Upper lobe of left lung (tissue), 4 donors: ENCODE data around the gene ARHGAP10.

Source experiments
- EP300 ChIP-seq, 4 donors: sonication (generic); formaldehyde crosslinking; IDR thresholded peaks; one replicate each; pipeline ENCODE4 v1.5.1; 2017; ENCODE audit warnings: antibody characterized with exemption in 4 of 4, control low read depth in 2 of 4
- POLR2A ChIP-seq, 4 donors: fragments of 450-650 bp; IDR thresholded peaks; one replicate each; pipeline ENCODE4 v1.5.1; 2016 to 2017; ENCODE audit warnings: antibody characterized with exemption in 4 of 4, mild to moderate bottlenecking in 2 of 4
- POLR2AphosphoS5 ChIP-seq, 2 donors: sonication (generic); formaldehyde crosslinking; IDR thresholded peaks; one replicate each; pipeline ENCODE4 v1.5.1; 2017; ENCODE audit warnings: antibody characterized with exemption in 2 of 2
- TF ChIP-seq, protein P1 (sequence below), 6 experiments: fragments of 450-650 bp in 4 of 6; fragments of 200-600 bp in 2 of 6; sonication (generic) in 2 of 6; IDR thresholded peaks; one replicate each; pipeline ENCODE4 v1.5.1; 2016 to 2019; ENCODE audit warnings: antibody characterized with exemption in 6 of 6

DNA sequence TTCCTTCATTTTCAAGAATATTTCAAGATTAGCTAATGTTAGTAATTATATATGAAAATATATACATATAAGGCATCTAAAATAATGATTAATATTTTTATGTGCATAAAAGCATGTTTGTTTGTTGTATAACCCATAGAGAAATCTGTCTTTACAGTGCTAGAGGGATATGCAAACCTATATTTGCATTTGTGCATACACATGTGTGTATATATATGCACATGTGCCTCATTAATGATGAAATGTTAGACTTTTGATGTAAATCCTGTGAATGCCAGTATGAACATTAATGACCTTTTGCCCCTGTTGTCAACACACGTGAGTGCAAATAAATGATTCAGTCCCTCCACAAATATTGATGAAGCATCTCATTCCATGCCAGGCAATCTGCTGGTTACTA, 197.9 kb downstream of the ARHGAP10 start:
- TF ChIP-seq POLR2A (IDR thresholded peaks at IDR 0.05) (no peak), EP300 (IDR thresholded peaks at IDR 0.05) (no peak), POLR2AphosphoS5 (IDR thresholded peaks at IDR 0.05) (no peak)
- TF ChIP-seq, protein P1, sequence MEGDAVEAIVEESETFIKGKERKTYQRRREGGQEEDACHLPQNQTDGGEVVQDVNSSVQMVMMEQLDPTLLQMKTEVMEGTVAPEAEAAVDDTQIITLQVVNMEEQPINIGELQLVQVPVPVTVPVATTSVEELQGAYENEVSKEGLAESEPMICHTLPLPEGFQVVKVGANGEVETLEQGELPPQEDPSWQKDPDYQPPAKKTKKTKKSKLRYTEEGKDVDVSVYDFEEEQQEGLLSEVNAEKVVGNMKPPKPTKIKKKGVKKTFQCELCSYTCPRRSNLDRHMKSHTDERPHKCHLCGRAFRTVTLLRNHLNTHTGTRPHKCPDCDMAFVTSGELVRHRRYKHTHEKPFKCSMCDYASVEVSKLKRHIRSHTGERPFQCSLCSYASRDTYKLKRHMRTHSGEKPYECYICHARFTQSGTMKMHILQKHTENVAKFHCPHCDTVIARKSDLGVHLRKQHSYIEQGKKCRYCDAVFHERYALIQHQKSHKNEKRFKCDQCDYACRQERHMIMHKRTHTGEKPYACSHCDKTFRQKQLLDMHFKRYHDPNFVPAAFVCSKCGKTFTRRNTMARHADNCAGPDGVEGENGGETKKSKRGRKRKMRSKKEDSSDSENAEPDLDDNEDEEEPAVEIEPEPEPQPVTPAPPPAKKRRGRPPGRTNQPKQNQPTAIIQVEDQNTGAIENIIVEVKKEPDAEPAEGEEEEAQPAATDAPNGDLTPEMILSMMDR (IDR thresholded peaks at IDR 0.05), result no peak
